ENCODE data around the gene CD151. TPM values are rescaled to one million over a fixed set of nuclear protein-coding genes. Genes with fewer than 3 reads are reported as not detected.

CD151 gene
- total RNA-seq, 1 donor from 2014 or later, result 776 TPM

- no peak for DNase-seq (ENCODE audit: low spot score)
Observed at GRCh38 chr11:813072-813455, 19.7 kb upstream of the CD151 start.

- DNase-seq (ENCODE audit: low spot score), result no peak
Observed at GRCh38 chr11:813456-814096, 19.2 kb upstream of the CD151 start.

DNA sequence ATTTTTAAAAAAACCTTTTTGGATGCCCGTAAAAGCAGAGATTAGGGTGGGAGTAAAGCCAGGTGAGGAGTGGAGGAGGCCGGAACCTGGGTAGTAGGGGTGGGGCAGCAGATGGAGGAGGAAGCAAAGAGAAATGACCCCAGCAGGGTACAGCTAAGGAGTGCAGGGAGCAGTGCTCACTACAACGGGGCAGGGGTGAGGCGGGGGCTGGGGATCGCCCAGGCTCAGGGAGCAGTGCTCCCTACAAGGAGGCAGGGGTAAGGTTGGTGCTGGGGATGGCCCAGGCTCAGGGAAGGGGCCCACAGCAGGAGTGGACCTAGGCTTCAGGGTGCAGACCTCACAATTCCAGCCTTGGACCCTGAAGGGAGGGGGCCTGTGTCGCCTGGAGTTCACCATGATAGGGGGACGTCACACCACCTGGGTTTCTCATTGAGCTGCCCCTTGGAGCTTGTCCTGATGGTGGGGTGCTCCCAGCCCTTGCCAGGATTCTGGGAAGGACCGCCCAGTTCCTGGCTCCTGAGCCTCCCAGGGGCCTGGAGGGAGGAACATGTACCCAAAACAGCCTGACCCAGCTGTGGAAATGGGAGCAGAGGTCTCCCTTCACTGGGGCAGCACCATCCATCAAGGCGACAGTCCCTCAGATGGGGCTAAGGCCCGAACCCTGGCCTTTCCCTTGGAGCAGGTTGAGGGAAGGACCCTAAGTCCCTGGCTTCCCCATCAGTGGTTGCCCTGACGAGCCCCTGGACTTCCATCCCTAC lies 16.9 kb upstream of the CD151 start:
- DNase-seq (ENCODE audit: low spot score), result no peak

GRCh38 chr11:816433-816779 lies 16.3 kb upstream of the CD151 start:
- DNase-seq (ENCODE audit: low spot score), result no peak

- DNase-seq (ENCODE audit: low spot score), result no peak
Observed at GRCh38 chr11:818396-819128, 14.2 kb upstream of the CD151 start, which contains the start of gene PNPLA2. PNPLA2 (plus strand) TSS chr11:818914; CDS start chr11:819719, 805 bp downstream.

GRCh38 chr11:819129-819931 lies 13.4 kb upstream of the CD151 start:
- peak; percentile 98 for DNase-seq (ENCODE audit: low spot score)

DNA sequence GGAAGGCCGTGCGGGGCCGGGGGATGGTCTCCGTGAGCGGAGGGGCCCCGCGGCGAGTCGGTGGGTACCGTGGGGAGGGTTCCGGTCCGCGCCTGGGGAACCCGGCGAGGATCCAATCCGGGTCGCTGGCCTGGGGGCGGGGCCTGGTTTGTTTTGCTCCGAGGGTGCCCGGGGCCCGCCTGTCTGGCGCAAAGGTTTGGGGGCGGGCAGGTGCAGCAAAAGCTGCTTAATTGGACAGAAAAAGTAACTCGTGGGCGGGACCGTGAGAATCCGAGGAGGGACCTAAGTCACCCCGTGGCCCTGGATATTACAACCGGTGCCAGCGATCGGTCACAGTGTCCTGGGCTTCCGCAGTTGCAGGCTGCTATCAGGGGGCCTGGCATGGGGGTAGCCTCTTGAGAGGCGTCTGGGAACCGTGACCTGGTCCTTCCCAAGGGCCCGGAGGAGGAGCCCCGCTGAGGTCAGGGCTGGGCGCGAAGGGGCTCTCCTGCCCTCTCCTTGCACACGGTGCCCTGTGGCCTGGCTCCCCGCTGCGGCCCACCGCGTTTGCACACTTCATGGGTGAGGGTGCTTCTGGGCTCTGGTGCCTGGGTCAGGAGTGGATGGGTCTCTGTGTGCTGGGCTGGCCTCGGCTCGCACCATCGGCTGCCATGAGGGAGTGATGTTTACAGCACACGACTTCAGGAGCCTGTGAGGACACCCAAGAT lies 12.7 kb upstream of the CD151 start:
- DNase-seq (ENCODE audit: low spot score), result peak; percentile 96

GRCh38 chr11:820655-821511 lies 11.9 kb upstream of the CD151 start:
- DNase-seq (ENCODE audit: low spot score), result no peak

- no peak for DNase-seq (ENCODE audit: low spot score)
Observed at GRCh38 chr11:821512-822371, 11.0 kb upstream of the CD151 start.

- no peak for DNase-seq (ENCODE audit: low spot score)
Observed at GRCh38 chr11:823441-824291, 9.1 kb upstream of the CD151 start.

DNA sequence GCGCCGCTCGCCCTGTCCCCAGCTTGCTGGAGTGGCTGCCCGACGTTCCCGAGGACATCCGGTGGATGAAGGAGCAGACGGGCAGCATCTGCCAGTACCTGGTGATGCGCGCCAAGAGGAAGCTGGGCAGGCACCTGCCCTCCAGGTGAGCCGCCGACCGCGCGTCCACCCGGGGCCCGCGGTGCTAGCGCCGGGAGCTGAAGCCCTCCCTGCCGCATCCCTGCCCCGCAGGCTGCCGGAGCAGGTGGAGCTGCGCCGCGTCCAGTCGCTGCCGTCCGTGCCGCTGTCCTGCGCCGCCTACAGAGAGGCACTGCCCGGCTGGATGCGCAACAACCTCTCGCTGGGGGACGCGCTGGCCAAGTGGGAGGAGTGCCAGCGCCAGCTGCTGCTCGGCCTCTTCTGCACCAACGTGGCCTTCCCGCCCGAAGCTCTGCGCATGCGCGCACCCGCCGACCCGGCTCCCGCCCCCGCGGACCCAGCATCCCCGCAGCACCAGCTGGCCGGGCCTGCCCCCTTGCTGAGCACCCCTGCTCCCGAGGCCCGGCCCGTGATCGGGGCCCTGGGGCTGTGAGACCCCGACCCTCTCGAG lies 8.4 kb upstream of the CD151 start:
- DNase-seq (ENCODE audit: low spot score), result no peak

GRCh38 chr11:824942-825341 lies 7.8 kb upstream of the CD151 start:
- no peak for DNase-seq (ENCODE audit: low spot score)

DNA sequence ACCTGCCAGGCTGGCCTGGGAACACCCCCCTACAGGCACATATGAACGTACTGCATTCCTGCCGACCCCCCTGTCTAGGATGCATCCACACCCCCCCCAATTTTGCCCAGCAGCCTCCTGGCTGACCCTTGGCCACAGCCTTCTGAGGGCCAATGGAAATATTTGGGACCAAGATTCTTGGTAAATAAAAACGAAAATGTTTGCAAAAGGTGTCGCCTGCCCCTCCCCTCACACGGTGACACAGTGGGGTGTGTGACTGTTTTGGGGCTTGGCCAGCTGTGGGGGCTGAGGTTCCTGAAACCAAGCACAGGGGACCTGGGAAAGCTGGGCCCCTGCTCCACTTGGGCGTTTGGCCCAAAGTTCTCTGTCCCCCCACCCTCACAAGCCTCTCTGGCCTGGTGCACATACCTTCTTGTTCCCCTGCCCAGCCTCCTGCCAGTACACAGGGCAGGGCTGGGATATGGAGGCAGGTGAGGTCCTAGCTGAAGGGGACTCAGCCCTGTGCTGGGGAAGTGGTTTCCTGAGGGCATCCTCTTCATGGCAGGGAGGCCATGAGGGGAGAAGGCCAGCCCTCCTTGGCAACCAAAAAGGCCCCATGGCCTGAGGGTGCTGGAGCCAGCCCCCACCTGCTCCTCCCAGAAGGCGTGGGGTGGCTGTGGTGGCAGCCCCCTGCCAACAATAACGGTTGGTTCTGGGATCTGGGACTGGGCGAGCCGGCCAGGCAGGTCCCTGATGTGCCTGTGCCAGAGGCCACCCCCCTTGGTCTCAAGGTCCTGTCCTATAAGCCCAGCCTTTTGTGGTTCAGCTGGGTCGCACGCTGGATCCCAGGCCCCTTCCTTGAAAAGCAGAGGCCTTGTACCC lies 7.2 kb upstream of the CD151 start:
- no peak for DNase-seq (ENCODE audit: low spot score)

- no peak for DNase-seq (ENCODE audit: low spot score)
Observed at GRCh38 chr11:826227-826621, 6.5 kb upstream of the CD151 start.

- DNase-seq (ENCODE audit: low spot score), result no peak
Observed at GRCh38 chr11:826836-827145, 6.0 kb upstream of the CD151 start.

DNA sequence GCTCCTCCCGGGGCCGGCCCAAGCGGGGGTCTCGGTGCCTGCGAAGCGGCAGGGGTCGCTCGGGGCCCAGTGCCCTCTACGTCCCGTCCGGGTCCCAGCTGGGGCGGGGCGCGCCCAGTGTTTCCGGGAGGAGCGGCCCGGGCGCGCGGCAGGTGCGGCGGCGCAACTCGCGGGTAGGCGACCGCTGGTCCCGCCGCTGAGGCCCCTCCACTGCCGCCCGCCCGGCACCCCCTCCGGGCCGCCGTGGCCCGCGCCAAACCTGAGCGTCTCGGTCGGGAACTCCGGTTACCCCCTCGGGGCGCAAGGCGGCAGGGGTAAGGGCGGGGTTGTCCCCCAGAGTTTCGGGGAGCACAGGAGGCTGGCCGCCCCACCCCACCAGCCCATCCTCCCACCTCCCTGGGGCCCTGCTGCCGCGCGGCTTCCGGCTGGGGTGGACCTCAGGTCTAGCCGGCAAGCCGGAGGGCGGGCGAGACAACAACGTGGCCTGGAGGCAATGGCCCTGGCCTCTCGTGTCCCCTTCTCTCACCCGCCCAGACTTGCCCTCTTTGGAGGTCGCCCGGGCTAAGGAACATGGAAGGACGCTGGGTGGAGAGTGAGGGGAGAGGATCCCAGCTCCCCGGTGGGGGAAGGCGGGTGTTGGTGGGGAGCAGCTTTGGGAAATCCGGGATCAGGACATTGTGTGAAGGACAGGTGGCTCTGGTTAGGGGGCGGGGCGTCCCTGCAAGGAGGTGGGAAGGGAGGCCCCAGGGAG lies 5.4 kb upstream of the CD151 start:
- no peak for DNase-seq (ENCODE audit: low spot score)
